PFSK-1 (cell line): ENCODE results near the gene CELF4.

Experiments used
- FOXP2 ChIP-seq: optimal IDR thresholded peaks from 2 replicates; pipeline ENCODE3; 2011; ENCODE audit warnings: borderline replicate concordance, control low read depth, inconsistent platforms; ENCODE audit not compliant: insufficient read depth; ENCODE audit errors: extremely low read length, extremely low read depth
- POLR2AphosphoS5 ChIP-seq: IDR thresholded peaks from 2 replicates; pipeline ENCODE4 v1.6.1; 2012; ENCODE audit warnings: low read depth, mild to moderate bottlenecking, control low read depth, low read length, moderate library complexity
- REST ChIP-seq, 2 experiments: IDR thresholded peaks; 2 replicates each; pipeline versions ENCODE4 v1.6.1 to v1.8.0; 2011 to 2012; ENCODE audit warnings: low read depth in 2 of 2, low read length in 2 of 2, control low read depth in 1 of 2, inconsistent platforms in 1 of 2, mild to moderate bottlenecking in 1 of 2, moderate library complexity in 1 of 2; ENCODE audit not compliant: insufficient read depth in 1 of 2
- SIN3A ChIP-seq: IDR thresholded peaks from 2 replicates; pipeline ENCODE4 v1.6.1; 2012; ENCODE audit warnings: mild to moderate bottlenecking, low read length, moderate library complexity, borderline replicate concordance; ENCODE audit not compliant: insufficient read depth
- TAF1 ChIP-seq: IDR thresholded peaks from 2 replicates; pipeline ENCODE4 v1.6.1; 2012; ENCODE audit warnings: low read length, control low read depth, borderline replicate concordance; ENCODE audit not compliant: insufficient read depth

Gene CELF4

DNA sequence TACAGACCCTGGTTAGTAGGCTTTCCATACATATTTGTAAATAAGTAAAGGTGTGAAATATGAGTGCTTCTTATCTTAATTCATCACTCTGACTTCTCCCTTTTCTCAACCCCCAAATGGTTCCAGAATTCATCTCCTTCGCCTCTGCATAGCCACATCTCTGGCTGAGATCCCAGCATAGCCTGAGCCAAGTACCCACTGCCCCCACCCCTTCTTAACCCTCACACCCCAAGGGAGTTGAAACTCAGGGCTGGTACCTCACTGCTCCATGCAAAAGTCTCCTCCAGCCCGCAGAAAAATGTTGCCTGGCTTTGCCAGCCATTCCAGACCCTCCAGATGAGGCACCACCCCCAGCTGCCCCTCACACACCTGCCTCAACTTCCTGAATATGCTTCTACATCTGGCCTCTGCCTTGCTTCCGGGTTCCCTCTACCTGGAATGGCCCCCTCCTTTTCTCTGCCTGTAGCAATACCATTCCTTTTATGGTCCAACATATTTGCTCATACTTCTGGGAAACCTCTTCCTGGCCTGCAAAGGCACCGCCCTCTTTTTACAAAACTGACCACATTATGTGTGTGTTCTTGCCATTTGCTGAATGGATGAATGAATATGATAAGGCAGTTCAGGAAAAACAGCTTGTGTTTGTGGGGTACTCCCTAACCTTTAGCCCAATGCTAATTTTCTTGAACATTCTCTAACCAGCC is 112.8 kb downstream of the CELF4 start:
- TF ChIP-seq POLR2AphosphoS5 (no peak), TAF1 (no peak), SIN3A (no peak), REST (IDR thresholded peaks at IDR 0.05; ENCODE audit: insufficient read depth in 1 of 2, low read depth in 2 of 2, low read length in 2 of 2) (no peak), FOXP2 (no peak)

DNA sequence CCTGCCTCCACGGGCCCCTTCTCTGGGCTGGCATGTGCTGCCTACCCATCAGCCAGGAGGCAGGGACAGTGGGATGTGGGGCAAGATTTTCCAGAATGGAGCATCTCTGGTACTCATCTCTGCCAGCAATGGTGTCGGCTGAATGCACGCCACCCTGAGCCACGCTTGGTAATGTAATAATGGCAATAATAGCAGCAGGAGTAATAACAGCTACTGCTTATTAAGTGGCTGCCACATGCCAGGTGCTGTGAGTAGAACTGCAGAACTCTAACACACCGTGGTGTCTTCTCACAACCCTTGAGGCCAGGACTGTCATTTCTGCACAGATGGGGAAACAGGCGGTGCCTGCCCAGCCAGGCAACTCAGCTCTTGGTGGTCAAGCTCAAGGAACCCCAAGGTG is 113.6 kb downstream of the CELF4 start:
- TF ChIP-seq POLR2AphosphoS5: no peak
- no peak for TF ChIP-seq TAF1
- no peak for TF ChIP-seq FOXP2
- TF ChIP-seq SIN3A: no peak
- no peak for TF ChIP-seq REST (IDR thresholded peaks at IDR 0.05; ENCODE audit: insufficient read depth in 1 of 2, low read depth in 2 of 2, low read length in 2 of 2)

DNA sequence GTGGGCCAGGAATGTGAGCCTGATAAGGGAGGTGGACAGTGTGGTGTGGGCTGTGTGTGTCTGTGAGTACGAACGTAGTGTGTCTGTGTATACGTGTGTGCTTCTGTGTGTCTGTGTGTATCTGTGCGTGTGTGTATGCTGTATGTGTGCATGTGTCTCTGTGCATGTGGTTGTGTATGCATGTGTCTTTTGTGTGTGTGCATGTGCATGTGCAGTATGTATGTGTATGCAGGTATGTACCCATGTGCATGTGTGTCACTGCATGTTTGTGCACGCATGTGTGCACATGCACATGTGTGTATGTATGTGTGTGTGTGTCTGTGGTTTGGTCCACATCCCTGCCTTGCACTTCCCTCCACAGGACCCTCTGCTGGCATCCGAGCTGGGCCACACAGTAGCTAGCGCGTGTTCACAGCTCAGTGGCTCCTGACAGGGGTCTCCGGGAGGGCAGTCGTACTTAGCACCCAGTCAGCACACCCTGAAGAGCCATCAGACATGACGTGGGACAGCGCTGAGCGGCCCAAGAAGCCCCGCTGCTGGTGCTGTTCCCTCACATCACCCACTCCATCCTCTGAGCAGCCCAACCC is 114.3 kb downstream of the CELF4 start:
- TF ChIP-seq REST (IDR thresholded peaks at IDR 0.05; ENCODE audit: insufficient read depth in 1 of 2, low read depth in 2 of 2, low read length in 2 of 2) (no peak), FOXP2 (no peak), POLR2AphosphoS5 (no peak), SIN3A (no peak), TAF1 (no peak)

DNA sequence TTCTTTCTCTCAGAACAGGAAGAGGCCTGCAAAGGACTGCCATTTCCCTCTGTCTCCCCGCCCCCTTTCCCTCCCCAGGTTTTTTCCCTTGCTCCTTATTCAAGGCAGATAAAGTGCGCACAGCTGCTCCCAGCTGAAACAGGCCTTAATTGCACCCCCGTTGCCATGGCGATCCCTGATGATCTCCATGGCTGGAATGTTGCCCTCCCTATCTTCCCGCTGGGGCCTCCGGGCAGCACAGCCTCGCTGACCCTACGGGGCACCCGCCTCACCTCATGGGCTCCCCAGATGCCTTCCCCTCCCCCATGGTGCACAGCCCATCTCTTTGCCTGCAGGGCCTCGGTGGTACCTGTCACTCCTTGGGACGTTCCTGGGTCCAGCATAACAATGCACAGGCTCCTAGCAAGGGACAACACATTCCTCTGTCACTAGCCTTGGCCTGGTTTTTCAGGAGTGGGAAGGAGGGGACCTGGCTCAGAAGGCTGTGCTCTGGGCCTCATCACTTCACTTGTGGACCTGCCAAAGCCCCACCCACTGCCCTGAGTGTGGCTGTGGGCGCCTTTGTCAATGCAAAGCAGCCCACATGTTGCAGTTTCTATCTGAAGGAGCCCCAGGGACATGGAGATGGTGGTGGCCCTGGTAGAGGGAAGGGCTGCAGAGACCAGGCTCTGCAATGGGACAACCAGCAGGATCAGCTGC is 115.0 kb downstream of the CELF4 start:
- TF ChIP-seq POLR2AphosphoS5 (no peak), SIN3A (no peak), TAF1 (no peak), FOXP2 (no peak), REST (IDR thresholded peaks at IDR 0.05; ENCODE audit: insufficient read depth in 1 of 2, low read depth in 2 of 2, low read length in 2 of 2) (no peak)
